GM23248 (cell line): ENCODE measurements around the gene CNRIP1. TPM values are rescaled to one million over a fixed set of nuclear protein-coding genes. Genes with fewer than 3 reads are reported as not detected.

Experiments
- DNase-seq: peaks from one replicate; pipeline ENCODE4 v3.0.0-alpha.2; 2015
- H2AFZ ChIP-seq: fragments of 200-600 bp; sonication (generic); 2 replicates; pipeline ENCODE4 v1.6.1; 2016; ENCODE audit warnings: antibody characterized with exemption
- H3F3A ChIP-seq: fragments of 200-600 bp; sonication (generic); 2 replicates; pipeline ENCODE4 v1.6.1; 2016; ENCODE audit warnings: mild to moderate bottlenecking, antibody characterized with exemption, mixed run types; ENCODE audit not compliant: insufficient read depth
- H3K27ac ChIP-seq: fragments of 200-600 bp; sonication (generic); 2 replicates; pipeline ENCODE4 v1.5.1; 2016; ENCODE audit warnings: mild to moderate bottlenecking
- H3K27me3 ChIP-seq: fragments of 200-600 bp; sonication (generic); replicated peaks from 2 replicates; pipeline ENCODE4 v1.6.1; 2016; ENCODE audit warnings: mild to moderate bottlenecking; ENCODE audit not compliant: insufficient read depth
- H3K36me3 ChIP-seq: fragments of 200-600 bp; sonication (generic); 2 replicates; pipeline ENCODE4 v1.6.1; 2016; ENCODE audit warnings: low read depth, mild to moderate bottlenecking
- H3K4me1 ChIP-seq: fragments of 200-600 bp; sonication (generic); 2 replicates; pipeline ENCODE4 v1.6.1; 2016; ENCODE audit warnings: mild to moderate bottlenecking; ENCODE audit not compliant: insufficient read depth
- H3K4me2 ChIP-seq: fragments of 200-600 bp; sonication (generic); one replicate; pipeline ENCODE4 v1.6.1; 2016; ENCODE audit warnings: mild to moderate bottlenecking; ENCODE audit not compliant: unreplicated experiment
- H3K4me3 ChIP-seq: fragments of 200-600 bp; sonication (generic); 2 replicates; pipeline ENCODE4 v1.5.1; 2016; ENCODE audit warnings: mild to moderate bottlenecking
- H3K79me2 ChIP-seq: fragments of 200-600 bp; sonication (generic); 2 replicates; pipeline ENCODE4 v1.6.1; 2016; ENCODE audit warnings: mild to moderate bottlenecking; ENCODE audit not compliant: insufficient read depth
- H3K9ac ChIP-seq: fragments of 200-600 bp; sonication (generic); 2 replicates; pipeline ENCODE4 v1.6.1; 2016; ENCODE audit warnings: mild to moderate bottlenecking
- H3K9me2 ChIP-seq: fragments of 200-600 bp; sonication (generic); 2 replicates; pipeline ENCODE4 v1.6.1; 2016; ENCODE audit warnings: mixed run types, mild to moderate bottlenecking, moderate library complexity; ENCODE audit not compliant: insufficient read depth
- H3K9me3 ChIP-seq: fragments of 200-600 bp; sonication (generic); one replicate; pipeline ENCODE4 v1.6.1; 2017; ENCODE audit warnings: low read depth
- H4K20me1 ChIP-seq: fragments of 200-600 bp; sonication (generic); 2 replicates; pipeline ENCODE4 v1.6.0; 2016; ENCODE audit not compliant: insufficient read depth
- EZH2 ChIP-seq: fragments of 200-600 bp; sonication (generic); IDR thresholded peaks from 2 replicates; pipeline ENCODE4 v1.6.1; 2018; ENCODE audit warnings: antibody characterized with exemption, mild to moderate bottlenecking; ENCODE audit not compliant: insufficient read depth, poor library complexity, severe bottlenecking
- EZH2phosphoT487 ChIP-seq: fragments of 200-600 bp; sonication (generic); IDR thresholded peaks from 2 replicates; pipeline ENCODE4 v1.6.1; 2018; ENCODE audit warnings: antibody characterized with exemption, moderate library complexity, mild to moderate bottlenecking, low read depth; ENCODE audit not compliant: insufficient read depth
- WGBS, 2 experiments: methylation state at CpG; one replicate each; pipeline ENCODE4 v1.1.6; 2015 to 2017; ENCODE audit warnings: low lambda C conversion rate in 2 of 2, low coverage in 1 of 2; ENCODE audit errors: missing lambda C conversion rate in 2 of 2; 5-methylcytosine and 5-hydroxymethylcytosine counted together
- in situ Hi-C: fragments of 300-500 bp; cut with MboI; formaldehyde crosslinking; loops from 2 replicates; pipeline ENCODE4 v1.15.0; 2020
- polyA plus RNA-seq: library from polyadenylated mRNA; unstranded; fragments of >200 nt; fragmentation: Nextera tagmentation; extraction: Ambion mirVana; gene quantifications from 2 replicates; pipeline ENCODE4 v1.2.1, GENCODE V29; 2016
- total RNA-seq: library from RNA; depleted of rRNA; stranded (reverse); fragments of >200 nt; shearing (Covaris generic); gene quantifications from 2 replicates; pipeline ENCODE4 v1.2.3, GENCODE V29; 2014

Gene CNRIP1
- total and polyA plus RNA-seq, 2 experiments from 2014 or later, result 37.7 to 41.5 TPM

GRCh38 chr2:68283419-68283812 is 36.3 kb downstream of the CNRIP1 start:
- no peak overlapping the region for H2AFZ ChIP-seq
- no peak for DNase-seq
- no peak overlapping the region for H3K4me2 ChIP-seq
- no peaks in the 10 kb centered on the region for H3K27me3 ChIP-seq
- H4K20me1 ChIP-seq, result no peaks in the 10 kb centered on the region
- in situ Hi-C loops, result no loop called here
- no peak for TF ChIP-seq EZH2phosphoT487
- TF ChIP-seq EZH2, result no peak
- 97 to 100% methylated on average over 1 of the region's 1 CpG for WGBS, 2 experiments
- peaks cover 22% of the 10 kb centered on the region for H3K4me1 ChIP-seq
- no peak overlapping the region for H3K4me3 ChIP-seq
- no peak overlapping the region for H3K27ac ChIP-seq
- peaks cover 19% of the 10 kb centered on the region for H3F3A ChIP-seq
- H3K9ac ChIP-seq, result no peak overlapping the region
- H3K9me3 ChIP-seq, result no peaks in the 10 kb centered on the region
- H3K9me2 ChIP-seq, result no peaks in the 10 kb centered on the region
- no peaks in the 10 kb centered on the region for H3K79me2 ChIP-seq
- no peaks in the 10 kb centered on the region for H3K36me3 ChIP-seq

GRCh38 chr2:68282811-68283418 is 36.8 kb downstream of the CNRIP1 start:
- no peaks in the 10 kb centered on the region for H3K79me2 ChIP-seq
- no peaks in the 10 kb centered on the region for H4K20me1 ChIP-seq
- 41 to 43% methylated on average over 5 of the region's 5 CpGs for WGBS, 2 experiments
- no peak overlapping the region for H3K27ac ChIP-seq
- peaks cover 15% of the 10 kb centered on the region for H3F3A ChIP-seq
- H3K4me3 ChIP-seq, result no peak overlapping the region
- H3K9me3 ChIP-seq, result no peaks in the 10 kb centered on the region
- H3K27me3 ChIP-seq, result no peaks in the 10 kb centered on the region
- H3K9me2 ChIP-seq, result no peaks in the 10 kb centered on the region
- TF ChIP-seq EZH2, result no peak
- TF ChIP-seq EZH2phosphoT487, result no peak
- no peak overlapping the region for H3K4me2 ChIP-seq
- H2AFZ ChIP-seq, result no peak overlapping the region
- peak; percentile 63 for DNase-seq
- H3K36me3 ChIP-seq, result no peaks in the 10 kb centered on the region
- peaks cover 18% of the 10 kb centered on the region for H3K4me1 ChIP-seq
- in situ Hi-C loops, result no loop called here
- H3K9ac ChIP-seq, result no peak overlapping the region

GRCh38 chr2:68280796-68281195 is 39.0 kb downstream of the CNRIP1 start:
- Histone ChIP-seq H3K79me2 (no peaks in the 10 kb centered on the region), H4K20me1 (no peaks in the 10 kb centered on the region), H3K4me3 (no peak overlapping the region), H2AFZ (no peak overlapping the region), H3K36me3 (no peaks in the 10 kb centered on the region), H3K27me3 (no peaks in the 10 kb centered on the region), H3K9me3 (no peaks in the 10 kb centered on the region), H3F3A (peaks cover 10% of the 10 kb centered on the region), H3K9me2 (no peaks in the 10 kb centered on the region), H3K4me2 (no peak overlapping the region), H3K9ac (no peak overlapping the region), H3K27ac (no peak overlapping the region), H3K4me1 (peaks cover 12% of the 10 kb centered on the region)
- in situ Hi-C loops, result no loop called here
- WGBS, 2 experiments, result 83 to 90% methylated on average over 1 of the region's 1 CpG
- DNase-seq, result no peak
- TF ChIP-seq EZH2 (no peak), EZH2phosphoT487 (no peak)

- no peak overlapping the region for H3K27ac ChIP-seq
- peaks cover 10% of the 10 kb centered on the region for H3F3A ChIP-seq
- H3K9me2 ChIP-seq, result no peaks in the 10 kb centered on the region
- H3K4me1 ChIP-seq, result peaks cover 12% of the 10 kb centered on the region
- no peaks in the 10 kb centered on the region for H3K27me3 ChIP-seq
- DNase-seq, result no peak
- no peak overlapping the region for H3K9ac ChIP-seq
- 74 to 92% methylated on average over 1 of the region's 1 CpG for WGBS, 2 experiments
- no peaks in the 10 kb centered on the region for H4K20me1 ChIP-seq
- no peaks in the 10 kb centered on the region for H3K79me2 ChIP-seq
- no peak overlapping the region for H2AFZ ChIP-seq
- H3K4me2 ChIP-seq, result no peak overlapping the region
- in situ Hi-C loops, result no loop called here
- no peaks in the 10 kb centered on the region for H3K36me3 ChIP-seq
- H3K9me3 ChIP-seq, result no peaks in the 10 kb centered on the region
- no peak overlapping the region for H3K4me3 ChIP-seq
- TF ChIP-seq EZH2phosphoT487 (no peak), EZH2 (no peak)
Observed at GRCh38 chr2:68280348-68280747, 39.4 kb downstream of the CNRIP1 start.
